ENCODE measurements around the gene COP1.

GRCh38 chr1:176029609-176030008 is 177.5 kb downstream of the COP1 start:
- TF ChIP-seq HDAC2 (IDR thresholded peaks at IDR 0.05; ENCODE audit: borderline replicate concordance in 1 of 2, low read depth in 2 of 2, low read length in 2 of 2) (no peak), RAD21 (IDR thresholded peaks at IDR 0.05 in 1 of 2, conservative IDR thresholded peaks at IDR 0.05 in 1 of 2; ENCODE audit: low read depth in 2 of 2, low read length in 2 of 2) (no peak), SP1 (IDR thresholded peaks at IDR 0.05; ENCODE audit: low read depth, low read length) (no peak), JUN (IDR thresholded peaks at IDR 0.05; ENCODE audit: low read depth, low read length) (no peak), TEAD4 (IDR thresholded peaks at IDR 0.05; ENCODE audit: low read depth, low read length) (no peak), RNF2 (IDR thresholded peaks at IDR 0.05; ENCODE audit: borderline replicate concordance, low read depth, low read length, missing control alignments, poor library complexity, severe bottlenecking) (no peak), SIRT6 (IDR thresholded peaks at IDR 0.05; ENCODE audit: low read length) (no peak), POLR2A (IDR thresholded peaks at IDR 0.05; ENCODE audit: control extremely low read depth in 1 of 2, low read depth in 2 of 2, low read length in 2 of 2) (no peak)
- TF ChIP-seq, protein P1, sequence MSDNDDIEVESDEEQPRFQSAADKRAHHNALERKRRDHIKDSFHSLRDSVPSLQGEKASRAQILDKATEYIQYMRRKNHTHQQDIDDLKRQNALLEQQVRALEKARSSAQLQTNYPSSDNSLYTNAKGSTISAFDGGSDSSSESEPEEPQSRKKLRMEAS (IDR thresholded peaks at IDR 0.05): no peak
- TF ChIP-seq, protein P2, sequence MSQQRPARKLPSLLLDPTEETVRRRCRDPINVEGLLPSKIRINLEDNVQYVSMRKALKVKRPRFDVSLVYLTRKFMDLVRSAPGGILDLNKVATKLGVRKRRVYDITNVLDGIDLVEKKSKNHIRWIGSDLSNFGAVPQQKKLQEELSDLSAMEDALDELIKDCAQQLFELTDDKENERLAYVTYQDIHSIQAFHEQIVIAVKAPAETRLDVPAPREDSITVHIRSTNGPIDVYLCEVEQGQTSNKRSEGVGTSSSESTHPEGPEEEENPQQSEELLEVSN (IDR thresholded peaks at IDR 0.05): no peak
- TF ChIP-seq, protein P3, sequence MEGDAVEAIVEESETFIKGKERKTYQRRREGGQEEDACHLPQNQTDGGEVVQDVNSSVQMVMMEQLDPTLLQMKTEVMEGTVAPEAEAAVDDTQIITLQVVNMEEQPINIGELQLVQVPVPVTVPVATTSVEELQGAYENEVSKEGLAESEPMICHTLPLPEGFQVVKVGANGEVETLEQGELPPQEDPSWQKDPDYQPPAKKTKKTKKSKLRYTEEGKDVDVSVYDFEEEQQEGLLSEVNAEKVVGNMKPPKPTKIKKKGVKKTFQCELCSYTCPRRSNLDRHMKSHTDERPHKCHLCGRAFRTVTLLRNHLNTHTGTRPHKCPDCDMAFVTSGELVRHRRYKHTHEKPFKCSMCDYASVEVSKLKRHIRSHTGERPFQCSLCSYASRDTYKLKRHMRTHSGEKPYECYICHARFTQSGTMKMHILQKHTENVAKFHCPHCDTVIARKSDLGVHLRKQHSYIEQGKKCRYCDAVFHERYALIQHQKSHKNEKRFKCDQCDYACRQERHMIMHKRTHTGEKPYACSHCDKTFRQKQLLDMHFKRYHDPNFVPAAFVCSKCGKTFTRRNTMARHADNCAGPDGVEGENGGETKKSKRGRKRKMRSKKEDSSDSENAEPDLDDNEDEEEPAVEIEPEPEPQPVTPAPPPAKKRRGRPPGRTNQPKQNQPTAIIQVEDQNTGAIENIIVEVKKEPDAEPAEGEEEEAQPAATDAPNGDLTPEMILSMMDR (IDR thresholded peaks at IDR 0.05; ENCODE audit: control extremely low read depth in 1 of 3, insufficient read depth in 1 of 3, low read depth in 1 of 3, low read length in 3 of 3): no peak
